SK-N-SH treated with all-trans-retinoic acid at 6 μM for 48 hours (cell line): ENCODE measurements around the gene PGP.

Experiments
- ATAC-seq: fragments of 200-7000 bp; cut with Tn5 transposase; 3 replicates; pipeline ENCODE4 v1.9.1; 2020; ENCODE audit warnings: mild to moderate bottlenecking, moderate library complexity
- ARNTL ChIP-seq: fragments of 450-650 bp; formaldehyde crosslinking; IDR thresholded peaks from 2 replicates; pipeline ENCODE4 v1.5.0; 2020; ENCODE audit warnings: low read depth, mild to moderate bottlenecking, moderate library complexity, borderline replicate concordance
- BACH2 ChIP-seq: fragments of 250-450 bp; sonication (Bioruptor Pico); IDR thresholded peaks from 2 replicates; pipeline ENCODE4 v1.9.0; 2021; ENCODE audit warnings: mild to moderate bottlenecking, borderline replicate concordance
- CREB5 ChIP-seq: fragments of 250-450 bp; sonication (Bioruptor Pico); IDR thresholded peaks from 2 replicates; pipeline ENCODE4 v1.5.1; 2020; ENCODE audit warnings: low read depth, mild to moderate bottlenecking, moderate library complexity
- CSDC2 ChIP-seq: fragments of 250-450 bp; sonication (Bioruptor Pico); IDR thresholded peaks from 2 replicates; pipeline ENCODE4 v1.5.0; 2020; ENCODE audit warnings: mild to moderate bottlenecking, moderate library complexity
- ESRRG ChIP-seq: fragments of 250-450 bp; sonication (Bioruptor Pico); IDR thresholded peaks from 2 replicates; pipeline ENCODE4 v1.6.1; 2021; ENCODE audit warnings: mild to moderate bottlenecking
- ISL1 ChIP-seq: fragments of 250-450 bp; sonication (Bioruptor Pico); IDR thresholded peaks from 2 replicates; pipeline ENCODE4 v2.1.2; 2022; ENCODE audit warnings: mild to moderate bottlenecking, moderate library complexity
- OSR1 ChIP-seq: fragments of 250-450 bp; sonication (Bioruptor Pico); IDR thresholded peaks from 2 replicates; pipeline ENCODE4 v1.8.0; 2022; ENCODE audit warnings: moderate library complexity, mild to moderate bottlenecking, inconsistent platforms
- PATZ1 ChIP-seq: fragments of 250-450 bp; sonication (Bioruptor Pico); IDR thresholded peaks from 2 replicates; pipeline ENCODE4 v1.8.0; 2020; ENCODE audit warnings: mild to moderate bottlenecking, moderate library complexity, borderline replicate concordance
- POU6F1 ChIP-seq: fragments of 250-450 bp; sonication (Bioruptor Pico); IDR thresholded peaks from 2 replicates; pipeline ENCODE4 v1.8.0; 2021; ENCODE audit warnings: low read depth, mild to moderate bottlenecking, moderate library complexity, borderline replicate concordance
- PPARA ChIP-seq: fragments of 250-450 bp; sonication (Bioruptor Pico); IDR thresholded peaks from 2 replicates; pipeline ENCODE4 v1.5.0; 2020; ENCODE audit warnings: mild to moderate bottlenecking, borderline replicate concordance
- RARB ChIP-seq: fragments of 250-450 bp; sonication (Bioruptor Pico); IDR thresholded peaks from 2 replicates; pipeline ENCODE4 v1.8.0; 2021; ENCODE audit warnings: mild to moderate bottlenecking, moderate library complexity
- SNAI2 ChIP-seq: fragments of 250-450 bp; sonication (Bioruptor Pico); IDR thresholded peaks from 2 replicates; pipeline ENCODE4 v1.5.0; 2020; ENCODE audit warnings: mild to moderate bottlenecking, moderate library complexity
- TCF4 ChIP-seq: fragments of 250-450 bp; sonication (Bioruptor Pico); IDR thresholded peaks from 2 replicates; pipeline ENCODE4 v1.8.0; 2021; ENCODE audit warnings: mild to moderate bottlenecking, moderate library complexity, borderline replicate concordance
- TOX ChIP-seq: fragments of 250-450 bp; sonication (Bioruptor Pico); IDR thresholded peaks from 2 replicates; pipeline ENCODE4 v1.8.0; 2021; ENCODE audit warnings: mild to moderate bottlenecking, moderate library complexity, borderline replicate concordance
- TSHZ2 ChIP-seq: fragments of 250-450 bp; sonication (Bioruptor Pico); IDR thresholded peaks from 2 replicates; pipeline ENCODE4 v1.5.0; 2020; ENCODE audit warnings: mild to moderate bottlenecking, moderate library complexity
- ZC3H10 ChIP-seq: fragments of 250-450 bp; sonication (Bioruptor Pico); IDR thresholded peaks from 2 replicates; pipeline ENCODE4 v1.5.1; 2021; ENCODE audit warnings: mild to moderate bottlenecking, moderate library complexity
- ZFP3 ChIP-seq: fragments of 250-450 bp; sonication (Bioruptor Pico); IDR thresholded peaks from 2 replicates; pipeline ENCODE4 v1.5.0; 2020; ENCODE audit warnings: mild to moderate bottlenecking, moderate library complexity
- ZFP30 ChIP-seq: fragments of 450-650 bp; formaldehyde crosslinking; IDR thresholded peaks from 2 replicates; pipeline ENCODE4 v1.5.0; 2022; ENCODE audit warnings: mild to moderate bottlenecking, moderate library complexity
- ZNF565 ChIP-seq: fragments of 450-650 bp; formaldehyde crosslinking; conservative IDR thresholded peaks from 2 replicates; pipeline ENCODE4 v1.5.0; 2020; ENCODE audit warnings: low read depth, mild to moderate bottlenecking, moderate library complexity
- ZNF70 ChIP-seq: fragments of 450-650 bp; formaldehyde crosslinking; IDR thresholded peaks from 2 replicates; pipeline ENCODE4 v1.5.0; 2020; ENCODE audit warnings: mild to moderate bottlenecking, moderate library complexity
- ZNF8 ChIP-seq: fragments of 450-650 bp; formaldehyde crosslinking; IDR thresholded peaks from 2 replicates; pipeline ENCODE4 v1.5.0; 2020; ENCODE audit warnings: mild to moderate bottlenecking, moderate library complexity

The PGP gene

GRCh38 chr16:2194166-2194834, 20.3 kb downstream of the PGP start:
- TF ChIP-seq ZFP3 (CRISPR knock-in tag) = no peak
- TF ChIP-seq BACH2 = no peak
- TF ChIP-seq ISL1 = no peak
- TF ChIP-seq OSR1 (CRISPR knock-in tag) = no peak
- no peak for TF ChIP-seq ARNTL (CRISPR knock-in tag)
- no peak for TF ChIP-seq ZNF8 (CRISPR knock-in tag)
- no peak for TF ChIP-seq ZNF70 (CRISPR knock-in tag)
- no peak for TF ChIP-seq CREB5 (CRISPR knock-in tag)
- TF ChIP-seq PATZ1 = no peak
- no peak for TF ChIP-seq TOX (CRISPR knock-in tag)
- TF ChIP-seq CSDC2 (CRISPR knock-in tag) = no peak
- TF ChIP-seq SNAI2 (CRISPR knock-in tag) = no peak
- no peak for TF ChIP-seq RARB (CRISPR knock-in tag)
- no peak for TF ChIP-seq TSHZ2 (CRISPR knock-in tag)
- no peak for TF ChIP-seq POU6F1 (CRISPR knock-in tag)
- TF ChIP-seq ZFP30 (CRISPR knock-in tag) = no peak
- no peak for TF ChIP-seq TCF4
- TF ChIP-seq ZC3H10 (CRISPR knock-in tag) = no peak
- ATAC-seq = peak; percentile 12

- ATAC-seq = no peak
Measured at GRCh38 chr16:2191446-2191706, 23.3 kb downstream of the PGP start.

More at GRCh38 chr16:2191446-2191706, 23.3 kb downstream of the PGP start:
- TF ChIP-seq ARNTL (CRISPR knock-in tag) (no peak), ZNF8 (CRISPR knock-in tag) (no peak), BACH2 (no peak), ZC3H10 (CRISPR knock-in tag) (no peak), ZNF565 (CRISPR knock-in tag) (no peak), SNAI2 (CRISPR knock-in tag) (no peak), PPARA (CRISPR knock-in tag) (no peak), ESRRG (no peak), CREB5 (CRISPR knock-in tag) (no peak), TOX (CRISPR knock-in tag) (no peak), TCF4 (no peak)
